H1 (cell line): Measurements from ENCODE around the gene ZHX3. TPM values are rescaled to one million over a fixed set of nuclear protein-coding genes. Genes with fewer than 3 reads are reported as not detected.

ENCODE experiments used
- CTCF ChIA-PET: fragments of 300-600 bp; sonication (Branson Sonifier 250); formaldehyde crosslinking; loops from one replicate; lab custom pipeline; 2021; ENCODE audit not compliant: partially characterized antibody; lab: Charles Lee
- POLR2A ChIA-PET: fragments of 300-600 bp; sonication (Branson Sonifier 250); formaldehyde crosslinking; loops from one replicate; lab custom pipeline; 2021; ENCODE audit warnings: inconsistent platforms; ENCODE audit not compliant: partially characterized antibody; lab: Charles Lee
- DNase-seq, 2 experiments: peaks; one replicate each; pipeline versions ENCODE4 v3.0.0 to v3.0.0-alpha.2; 2010 to 2022; ENCODE audit warnings: low spot score in 2 of 2, low read depth in 1 of 2, mixed read lengths in 1 of 2
- FAIRE-seq: peaks from 2 replicates; lab custom pipeline; 2011; peaks lifted over from hg19 to GRCh38; lab: Jason Lieb, UNC
- H2AFZ ChIP-seq: 2 replicates; pipeline ENCODE4 v1.8.1; 2012; ENCODE audit warnings: low read length, inconsistent platforms
- H2AK5ac ChIP-seq: 2 replicates; pipeline ENCODE4 v1.6.1; 2013; ENCODE audit warnings: low read depth, low read length
- H2BK120ac ChIP-seq: replicated peaks from 2 replicates; pipeline ENCODE3; 2013; ENCODE audit warnings: low read depth, low read length, inconsistent platforms
- H2BK12ac ChIP-seq: 2 replicates; pipeline ENCODE4 v1.6.1; 2013; ENCODE audit warnings: low read depth, low read length
- H2BK15ac ChIP-seq: 2 replicates; pipeline ENCODE4 v1.6.1; 2013; ENCODE audit warnings: low read length
- H2BK20ac ChIP-seq: 2 replicates; pipeline ENCODE4 v1.6.1; 2013; ENCODE audit warnings: low read length
- H2BK5ac ChIP-seq: 2 replicates; pipeline ENCODE4 v1.6.1; 2013; ENCODE audit warnings: low read depth, low read length
- H3K14ac ChIP-seq: 2 replicates; pipeline ENCODE4 v1.6.1; 2013; ENCODE audit warnings: inconsistent platforms; ENCODE audit not compliant: insufficient read length
- H3K18ac ChIP-seq: 2 replicates; pipeline ENCODE4 v1.6.1; 2013; ENCODE audit warnings: low read length; ENCODE audit errors: extremely low read depth
- H3K23ac ChIP-seq: 2 replicates; pipeline ENCODE4 v1.6.1; 2013; ENCODE audit warnings: inconsistent platforms; ENCODE audit not compliant: insufficient read length
- H3K23me2 ChIP-seq: 2 replicates; pipeline ENCODE4 v1.6.1; 2013; ENCODE audit warnings: low read depth, low read length
- H3K27ac ChIP-seq: 2 replicates; pipeline ENCODE4 v1.6.1; 2011; ENCODE audit warnings: low read depth, low read length, inconsistent platforms
- H3K27me3 ChIP-seq, 4 experiments: replicated peaks in 1 of 4; 1 replicate in 1 of 4; 2 replicates in 3 of 4; pipeline versions ENCODE4 v1.6.1 to v1.8.1; 2011 to 2013; ENCODE audit warnings: low read length in 3 of 4, mild to moderate bottlenecking in 3 of 4, inconsistent platforms in 2 of 4, mixed read lengths in 2 of 4, moderate library complexity in 1 of 4; ENCODE audit not compliant: control insufficient read depth in 3 of 4, insufficient read depth in 3 of 4; ENCODE audit errors: extremely low read depth in 1 of 4
- H3K36me3 ChIP-seq, 4 experiments: 2 replicates each; pipeline versions ENCODE4 v1.6.1 to v1.8.1; 2011 to 2013; ENCODE audit warnings: mild to moderate bottlenecking in 4 of 4, low read length in 3 of 4, moderate library complexity in 2 of 4, control low read depth in 1 of 4, inconsistent platforms in 1 of 4; ENCODE audit not compliant: insufficient read depth in 4 of 4, control insufficient read depth in 2 of 4
- H3K4ac ChIP-seq: replicated peaks from 2 replicates; pipeline ENCODE3; 2013; ENCODE audit warnings: low read length, low read depth, mixed read lengths, inconsistent platforms; ENCODE audit not compliant: insufficient read length
- H3K4me1 ChIP-seq, 4 experiments: replicated peaks in 1 of 4; 1 replicate in 1 of 4; 2 replicates in 3 of 4; pipeline versions ENCODE4 v1.6.1 to v1.8.1; 2011 to 2013; ENCODE audit warnings: low read length in 3 of 4, inconsistent platforms in 2 of 4, mixed read lengths in 1 of 4; ENCODE audit not compliant: insufficient read depth in 4 of 4, control insufficient read depth in 3 of 4
- H3K4me2 ChIP-seq, 2 experiments: 2 replicates each; pipeline versions ENCODE4 v1.6.1 to v1.8.1; 2011 to 2013; ENCODE audit warnings: low read depth in 2 of 2, low read length in 2 of 2, control low read depth in 1 of 2, inconsistent platforms in 1 of 2, mild to moderate bottlenecking in 1 of 2; ENCODE audit not compliant: insufficient read depth in 1 of 2
- H3K4me3 ChIP-seq, 4 experiments: fragments of 200-600, 300-600 bp in 1 of 4; sonication (generic), shearing (Covaris generic), sonication (Bioruptor Twin) in 1 of 4; 2 replicates each; pipeline versions ENCODE4 v1.5.1 to v1.8.1; 2011 to 2016; ENCODE audit warnings: low read length in 4 of 4, low read depth in 3 of 4, control low read depth in 2 of 4, inconsistent platforms in 2 of 4, mild to moderate bottlenecking in 2 of 4, mixed read lengths in 1 of 4, moderate library complexity in 1 of 4; ENCODE audit not compliant: insufficient read depth in 2 of 4; ENCODE audit errors: extremely low read depth in 1 of 4
- H3K56ac ChIP-seq: replicated peaks from 2 replicates; pipeline ENCODE3; 2013; ENCODE audit warnings: low read depth, mild to moderate bottlenecking, mixed read lengths, low read length, inconsistent platforms; ENCODE audit not compliant: insufficient read length
- H3K79me1 ChIP-seq: 2 replicates; pipeline ENCODE4 v1.6.1; 2013; ENCODE audit warnings: low read depth, low read length, control low read depth
- H3K79me2 ChIP-seq, 2 experiments: 2 replicates each; pipeline versions ENCODE4 v1.6.1 to v1.8.1; 2012 to 2013; ENCODE audit warnings: low read length in 2 of 2, mild to moderate bottlenecking in 2 of 2, inconsistent platforms in 1 of 2; ENCODE audit not compliant: insufficient read depth in 2 of 2, control insufficient read depth in 1 of 2
- H3K9ac ChIP-seq, 4 experiments: replicated peaks in 1 of 4; 1 replicate in 1 of 4; 2 replicates in 3 of 4; pipeline versions ENCODE4 v1.6.1 to v1.8.1; 2011 to 2013; ENCODE audit warnings: low read depth in 3 of 4, low read length in 3 of 4, control low read depth in 2 of 4, mild to moderate bottlenecking in 2 of 4, moderate library complexity in 2 of 4, inconsistent platforms in 1 of 4; ENCODE audit errors: extremely low read depth in 1 of 4
- H3K9me3 ChIP-seq, 2 experiments: 2 replicates each; pipeline versions ENCODE4 v1.6.1 to v1.8.1; 2012 to 2013; ENCODE audit warnings: mild to moderate bottlenecking in 2 of 2, moderate library complexity in 2 of 2, control low read depth in 1 of 2, inconsistent platforms in 1 of 2, low read depth in 1 of 2, low read length in 1 of 2, mixed read lengths in 1 of 2; ENCODE audit not compliant: insufficient read depth in 2 of 2
- H4K20me1 ChIP-seq, 2 experiments: replicated peaks in 1 of 2; 2 replicates each; pipeline versions ENCODE3 to v1.8.1; 2011 to 2013; ENCODE audit warnings: inconsistent platforms in 2 of 2, low read length in 2 of 2, mild to moderate bottlenecking in 1 of 2; ENCODE audit not compliant: insufficient read depth in 2 of 2, control insufficient read depth in 1 of 2
- H4K5ac ChIP-seq: 2 replicates; pipeline ENCODE4 v1.6.1; 2013; ENCODE audit warnings: low read length, low read depth, mixed read lengths, inconsistent platforms; ENCODE audit not compliant: insufficient read length
- H4K8ac ChIP-seq: 2 replicates; pipeline ENCODE4 v1.8.0; 2013; ENCODE audit warnings: mild to moderate bottlenecking, moderate library complexity, low read length, inconsistent platforms; ENCODE audit not compliant: insufficient read depth; ENCODE audit errors: extremely low read depth
- H4K91ac ChIP-seq: replicated peaks from 2 replicates; pipeline ENCODE3; 2013; ENCODE audit warnings: low read length, mixed read lengths, inconsistent platforms; ENCODE audit not compliant: insufficient read length
- EGR1 ChIP-seq: IDR thresholded peaks from 2 replicates; pipeline ENCODE4 v1.6.1; 2011; ENCODE audit warnings: low read depth, low read length, borderline replicate concordance
- EZH2 ChIP-seq: fragments of 200-600 bp; sonication (generic); IDR thresholded peaks from 2 replicates; pipeline ENCODE4 v1.7.1; 2012; ENCODE audit warnings: low read depth, mild to moderate bottlenecking, moderate library complexity, low read length, inconsistent platforms; ENCODE audit not compliant: severe bottlenecking
- RBBP5 ChIP-seq: IDR thresholded peaks from 2 replicates; pipeline ENCODE4 v1.7.1; 2012; ENCODE audit warnings: low read depth, mild to moderate bottlenecking, inconsistent platforms, low read length, moderate library complexity, borderline replicate concordance
- SIN3A ChIP-seq, 2 experiments: IDR thresholded peaks in 1 of 2; conservative IDR thresholded peaks in 1 of 2; 2 replicates each; pipeline ENCODE4 v1.6.1; 2011 to 2012; ENCODE audit warnings: low read length in 2 of 2, improper control_type of control experiment in 1 of 2, low read depth in 1 of 2, mild to moderate bottlenecking in 1 of 2
- SIRT6 ChIP-seq: IDR thresholded peaks from one replicate; pipeline ENCODE4 v1.7.1; 2012; ENCODE audit warnings: low read length, inconsistent platforms
- YY1 ChIP-seq: IDR thresholded peaks from 2 replicates; pipeline ENCODE4 v1.6.1; 2011; ENCODE audit warnings: low read depth, mild to moderate bottlenecking, low read length
- polyA plus RNA-seq, 7 experiments: library from polyadenylated mRNA; depleted of rRNA in 3 of 7; stranded (reverse) in 5 of 7; unstranded in 2 of 7; fragments of >200 nt in 5 of 7; fragments of 200-250 nt in 2 of 7; gene quantifications; 1 replicate in 5 of 7; 2 replicates in 1 of 7; 4 replicates in 1 of 7; pipeline versions ENCODE4 v1.2.1 to v1.2.3, GENCODE V29; 2011 to 2013; ENCODE audit warnings: missing spikeins in 2 of 7, mixed read lengths in 2 of 7
- total RNA-seq: library from RNA; stranded (reverse); fragmentation: NEBNext Ultra II Directional; extraction: Animal tissue kit (Norgen Biotek cat#: 25700); gene quantifications from 2 replicates; pipeline ENCODE4 v1.2.1, GENCODE V29; 2021
- TF ChIP-seq, protein P1 (sequence below): IDR thresholded peaks from 2 replicates; pipeline ENCODE4 v1.6.1; 2012; ENCODE audit warnings: low read length, inconsistent platforms
- TF ChIP-seq, protein P2 (sequence below): IDR thresholded peaks from 2 replicates; pipeline ENCODE4 v1.6.1; 2012; ENCODE audit warnings: inconsistent platforms

ZHX3 gene
- total and polyA plus RNA-seq, 2 of the 8 experiments (the other 6 are each of a cell fraction or from before 2014, with no cell fraction given): 1.00 to 7.8 TPM

DNA sequence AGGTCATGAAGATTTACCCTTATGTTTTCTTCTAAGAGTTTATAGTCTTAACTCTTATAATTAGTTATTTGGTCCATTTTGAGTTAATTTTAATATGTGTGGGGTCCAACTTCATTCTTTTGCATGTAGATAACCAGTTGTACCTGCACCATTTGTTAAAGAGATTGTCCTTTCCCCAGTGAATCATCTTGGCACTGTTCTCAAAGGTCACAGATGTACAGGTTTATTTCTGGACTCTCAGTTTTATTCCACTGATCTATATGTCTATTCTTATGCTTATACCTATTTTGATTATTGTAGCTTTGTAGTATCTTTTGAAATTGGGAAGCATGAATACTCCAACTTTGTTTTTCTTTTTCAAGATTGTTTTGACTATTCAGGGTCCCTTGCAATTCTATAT, 44.1 kb downstream of the ZHX3 start:
- Histone ChIP-seq H4K5ac (no peak overlapping the region), H3K4ac (no peak overlapping the region), H4K91ac (no peak overlapping the region), H2BK5ac (no peak overlapping the region), H3K23ac (no peak overlapping the region), H3K4me3 (no peak overlapping the region), H3K4me1 (no peaks in the 10 kb centered on the region), H3K27me3 (no peaks in the 10 kb centered on the region), H2BK20ac (no peak overlapping the region), H3K9ac (no peak overlapping the region), H3K18ac (no peak overlapping the region), H3K4me2 (no peak overlapping the region), H3K23me2 (no peaks in the 10 kb centered on the region), H2BK12ac (no peak overlapping the region), H3K9me3 (no peaks in the 10 kb centered on the region), H3K79me1 (no peaks in the 10 kb centered on the region), H3K79me2 (no peaks in the 10 kb centered on the region), H2AFZ (no peak overlapping the region), H3K36me3 (no peaks in the 10 kb centered on the region), H3K56ac (no peak overlapping the region), H4K8ac (no peak overlapping the region), H3K27ac (no peak overlapping the region), H2BK15ac (no peak overlapping the region), H2BK120ac (no peak overlapping the region), H2AK5ac (no peak overlapping the region), H3K14ac (no peak overlapping the region), H4K20me1 (no peaks in the 10 kb centered on the region)
- ChIA-PET POLR2A (no interaction called here), CTCF (interaction anchor here (0.9 to 1.7 kb wide), 2 partner anchors 9 to 23 kb away, joined by 5 to 7 read pairs; no protein-coding TSS in a partner anchor)
- DNase-seq (no peak), FAIRE-seq (no peak)
- TF ChIP-seq SIRT6 (no peak), YY1 (no peak), EGR1 (no peak), SIN3A (conservative IDR thresholded peaks at IDR 0.05 in 1 of 2, IDR thresholded peaks at IDR 0.05 in 1 of 2; ENCODE audit: low read depth in 1 of 2, low read length in 2 of 2) (no peak), EZH2 (no peak), RBBP5 (no peak)
- TF ChIP-seq, protein P1, sequence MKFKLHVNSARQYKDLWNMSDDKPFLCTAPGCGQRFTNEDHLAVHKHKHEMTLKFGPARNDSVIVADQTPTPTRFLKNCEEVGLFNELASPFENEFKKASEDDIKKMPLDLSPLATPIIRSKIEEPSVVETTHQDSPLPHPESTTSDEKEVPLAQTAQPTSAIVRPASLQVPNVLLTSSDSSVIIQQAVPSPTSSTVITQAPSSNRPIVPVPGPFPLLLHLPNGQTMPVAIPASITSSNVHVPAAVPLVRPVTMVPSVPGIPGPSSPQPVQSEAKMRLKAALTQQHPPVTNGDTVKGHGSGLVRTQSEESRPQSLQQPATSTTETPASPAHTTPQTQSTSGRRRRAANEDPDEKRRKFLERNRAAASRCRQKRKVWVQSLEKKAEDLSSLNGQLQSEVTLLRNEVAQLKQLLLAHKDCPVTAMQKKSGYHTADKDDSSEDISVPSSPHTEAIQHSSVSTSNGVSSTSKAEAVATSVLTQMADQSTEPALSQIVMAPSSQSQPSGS: no peak
- TF ChIP-seq, protein P2, sequence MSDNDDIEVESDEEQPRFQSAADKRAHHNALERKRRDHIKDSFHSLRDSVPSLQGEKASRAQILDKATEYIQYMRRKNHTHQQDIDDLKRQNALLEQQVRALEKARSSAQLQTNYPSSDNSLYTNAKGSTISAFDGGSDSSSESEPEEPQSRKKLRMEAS: no peak
